Astrocyte (in vitro differentiated cells and primary cell): ENCODE data around the gene KLHDC9.

Experiments
- EZH2 ChIP-seq: IDR thresholded peaks from 2 replicates; pipeline ENCODE4 v1.6.1; 2012; ENCODE audit warnings: mild to moderate bottlenecking, low read length, inconsistent platforms; ENCODE audit not compliant: insufficient read depth
- TF ChIP-seq, protein P1 (sequence below): IDR thresholded peaks from 2 replicates; pipeline ENCODE4 v1.5.1; 2011; ENCODE audit warnings: low read depth, mild to moderate bottlenecking, inconsistent platforms, low read length, moderate library complexity; ENCODE audit not compliant: insufficient read depth

DNA sequence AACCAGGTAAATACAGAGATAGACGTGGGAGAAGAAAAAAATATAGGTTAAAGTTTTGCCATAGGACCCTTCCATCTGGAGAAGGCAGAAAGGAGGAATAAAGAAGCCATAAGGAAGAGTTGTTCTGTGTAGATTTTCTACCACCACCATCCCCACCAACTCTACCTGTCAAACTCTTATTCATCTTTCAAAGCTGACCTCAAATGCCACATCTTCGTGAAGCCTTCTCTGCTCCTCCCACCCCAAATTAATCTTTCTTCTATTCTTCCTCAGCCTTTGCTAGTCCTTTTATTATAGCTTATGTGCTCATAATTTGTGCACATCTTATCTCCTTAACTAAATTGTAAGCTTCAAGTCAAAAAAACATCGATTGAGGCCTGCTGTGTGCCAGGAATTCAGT is 7.5 kb upstream of the KLHDC9 start:
- no peak for TF ChIP-seq EZH2
- TF ChIP-seq, protein P1, sequence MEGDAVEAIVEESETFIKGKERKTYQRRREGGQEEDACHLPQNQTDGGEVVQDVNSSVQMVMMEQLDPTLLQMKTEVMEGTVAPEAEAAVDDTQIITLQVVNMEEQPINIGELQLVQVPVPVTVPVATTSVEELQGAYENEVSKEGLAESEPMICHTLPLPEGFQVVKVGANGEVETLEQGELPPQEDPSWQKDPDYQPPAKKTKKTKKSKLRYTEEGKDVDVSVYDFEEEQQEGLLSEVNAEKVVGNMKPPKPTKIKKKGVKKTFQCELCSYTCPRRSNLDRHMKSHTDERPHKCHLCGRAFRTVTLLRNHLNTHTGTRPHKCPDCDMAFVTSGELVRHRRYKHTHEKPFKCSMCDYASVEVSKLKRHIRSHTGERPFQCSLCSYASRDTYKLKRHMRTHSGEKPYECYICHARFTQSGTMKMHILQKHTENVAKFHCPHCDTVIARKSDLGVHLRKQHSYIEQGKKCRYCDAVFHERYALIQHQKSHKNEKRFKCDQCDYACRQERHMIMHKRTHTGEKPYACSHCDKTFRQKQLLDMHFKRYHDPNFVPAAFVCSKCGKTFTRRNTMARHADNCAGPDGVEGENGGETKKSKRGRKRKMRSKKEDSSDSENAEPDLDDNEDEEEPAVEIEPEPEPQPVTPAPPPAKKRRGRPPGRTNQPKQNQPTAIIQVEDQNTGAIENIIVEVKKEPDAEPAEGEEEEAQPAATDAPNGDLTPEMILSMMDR = no peak
